ENCODE measurements around the gene CCBE1.

CCBE1 gene

DNA sequence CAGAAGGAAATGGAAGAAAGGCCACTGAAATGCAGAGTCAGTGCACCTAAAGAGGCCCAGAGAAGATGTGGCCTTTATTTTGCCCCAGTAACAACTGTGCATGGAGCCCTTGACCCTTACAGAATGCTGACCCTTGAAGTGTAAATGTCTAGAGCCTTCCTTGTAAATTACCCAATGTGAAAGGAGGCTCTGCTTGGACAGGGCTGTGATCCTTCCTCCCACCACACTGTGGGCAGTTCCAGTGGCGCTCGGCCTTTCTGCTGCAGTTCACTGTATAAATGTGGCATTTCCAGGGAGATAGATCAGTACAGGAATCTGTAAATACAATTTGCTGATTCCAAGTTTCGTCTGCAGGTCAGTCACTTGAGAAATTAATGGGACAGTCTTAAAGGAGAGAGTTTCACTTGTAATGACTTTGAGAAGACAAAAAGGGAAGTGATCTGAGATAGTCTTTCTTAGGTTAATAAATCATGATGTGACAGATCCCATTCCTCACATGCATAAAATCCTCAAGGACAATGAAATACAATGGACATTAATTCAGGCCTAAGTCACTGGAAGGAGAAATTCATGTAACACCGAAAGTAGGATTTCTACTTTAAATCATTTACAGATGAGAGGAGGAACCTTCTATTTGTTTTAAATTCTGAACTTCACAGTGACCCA is 204.3 kb downstream of the CCBE1 start:
- Histone ChIP-seq H4K91ac (ENCODE audit: low read depth, low read length, poor library complexity) (no peak overlapping the region), H2BK120ac (ENCODE audit: low read depth, low read length) (no peak overlapping the region), H3K4ac (ENCODE audit: low read length) (no peak overlapping the region), H2AFZ (ENCODE audit: low read length) (no peak overlapping the region), H3K4me3 (ENCODE audit: low read length in 2 of 2) (no peak overlapping the region), H3K23ac (ENCODE audit: low read depth, low read length, poor library complexity) (no peak overlapping the region), H3K27me3 (ENCODE audit: control insufficient read depth in 3 of 3, insufficient read depth in 3 of 3, low read depth in 1 of 3, low read length in 3 of 3) (no peaks in the 10 kb centered on the region), H3K36me3 (replicated peaks in 1 of 2; ENCODE audit: control insufficient read depth in 2 of 2, insufficient read depth in 2 of 2, low read length in 2 of 2) (no peaks in the 10 kb centered on the region), H3K18ac (ENCODE audit: low read length) (no peak overlapping the region), H2BK15ac (ENCODE audit: low read length) (no peak overlapping the region), H3K79me1 (ENCODE audit: low read depth, low read length) (no peaks in the 10 kb centered on the region), H2BK12ac (ENCODE audit: low read length) (no peak overlapping the region), H2BK5ac (ENCODE audit: low read length) (no peak overlapping the region), H3K4me2 (ENCODE audit: insufficient read depth, low read length, poor library complexity, severe bottlenecking) (no peak overlapping the region), H3K27ac (replicated peaks; ENCODE audit: low read length) (no peak overlapping the region), H3K14ac (ENCODE audit: low read length) (no peak overlapping the region), H3K4me1 (ENCODE audit: control insufficient read depth in 2 of 2, insufficient read depth in 1 of 2, low read depth in 1 of 2, low read length in 2 of 2) (no peaks in the 10 kb centered on the region), H3K9me3 (replicated peaks in 1 of 2; ENCODE audit: control insufficient read depth in 2 of 2, insufficient read depth in 1 of 2, low read depth in 1 of 2, low read length in 2 of 2) (peaks cover 0 to 6% of the 10 kb centered on the region in 2 donors), H2AK5ac (ENCODE audit: low read depth, low read length) (no peak overlapping the region), H4K8ac (ENCODE audit: low read depth, low read length) (no peak overlapping the region), H3K9ac (ENCODE audit: low read depth, low read length, poor library complexity) (no peak overlapping the region)
- no CpG with 5 or more reads among the region's 4 CpGs for WGBS, 2 donors (ENCODE audit: extremely low coverage in 2 of 2, insufficient read length in 2 of 2, insufficient replicate concordance in 1 of 2)
- DNase-seq (ENCODE audit: low spot score): no peak

DNA sequence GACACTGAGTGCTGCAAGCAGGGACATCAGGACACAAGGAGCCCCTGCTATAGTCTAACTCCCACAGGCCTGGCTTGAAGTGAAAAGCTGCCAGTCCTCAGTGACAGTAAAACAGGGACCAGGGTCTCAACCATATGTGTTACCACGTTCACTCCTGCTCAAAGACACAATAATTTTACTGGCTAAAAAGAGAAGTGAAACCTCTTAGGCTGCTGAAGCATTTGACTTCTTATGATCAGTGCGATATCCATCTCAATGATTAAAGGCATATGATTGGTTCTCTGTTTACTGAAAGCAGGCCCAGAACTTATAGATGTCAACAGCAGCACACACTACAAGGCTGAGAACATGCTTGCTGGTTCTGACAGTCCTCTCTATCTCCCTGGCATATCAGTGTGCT is 208.3 kb downstream of the CCBE1 start:
- Histone ChIP-seq H2BK120ac (ENCODE audit: low read depth, low read length) (no peak overlapping the region), H3K27ac (replicated peaks; ENCODE audit: low read length) (no peak overlapping the region), H3K14ac (ENCODE audit: low read length) (no peak overlapping the region), H3K27me3 (ENCODE audit: control insufficient read depth in 3 of 3, insufficient read depth in 3 of 3, low read depth in 1 of 3, low read length in 3 of 3) (no peaks in the 10 kb centered on the region), H2BK5ac (ENCODE audit: low read length) (no peak overlapping the region), H2AK5ac (ENCODE audit: low read depth, low read length) (no peak overlapping the region), H3K79me1 (ENCODE audit: low read depth, low read length) (no peaks in the 10 kb centered on the region), H3K9me3 (replicated peaks in 1 of 2; ENCODE audit: control insufficient read depth in 2 of 2, insufficient read depth in 1 of 2, low read depth in 1 of 2, low read length in 2 of 2) (peaks cover 0 to 2% of the 10 kb centered on the region in 2 donors), H2BK12ac (ENCODE audit: low read length) (no peak overlapping the region), H3K4me1 (ENCODE audit: control insufficient read depth in 2 of 2, insufficient read depth in 1 of 2, low read depth in 1 of 2, low read length in 2 of 2) (no peaks in the 10 kb centered on the region), H3K9ac (ENCODE audit: low read depth, low read length, poor library complexity) (no peak overlapping the region), H4K91ac (ENCODE audit: low read depth, low read length, poor library complexity) (no peak overlapping the region), H3K4ac (ENCODE audit: low read length) (no peak overlapping the region), H3K23ac (ENCODE audit: low read depth, low read length, poor library complexity) (no peak overlapping the region), H3K4me2 (ENCODE audit: insufficient read depth, low read length, poor library complexity, severe bottlenecking) (no peak overlapping the region), H2BK15ac (ENCODE audit: low read length) (no peak overlapping the region), H3K4me3 (ENCODE audit: low read length in 2 of 2) (no peak overlapping the region), H4K8ac (ENCODE audit: low read depth, low read length) (no peak overlapping the region), H2AFZ (ENCODE audit: low read length) (no peak overlapping the region), H3K18ac (ENCODE audit: low read length) (no peak overlapping the region), H3K36me3 (replicated peaks in 1 of 2; ENCODE audit: control insufficient read depth in 2 of 2, insufficient read depth in 2 of 2, low read length in 2 of 2) (no peaks in the 10 kb centered on the region)
- DNase-seq (ENCODE audit: low spot score): no peak
- no CpG with 5 or more reads among the region's 2 CpGs for WGBS, 2 donors (ENCODE audit: extremely low coverage in 2 of 2, insufficient read length in 2 of 2, insufficient replicate concordance in 1 of 2)

DNA sequence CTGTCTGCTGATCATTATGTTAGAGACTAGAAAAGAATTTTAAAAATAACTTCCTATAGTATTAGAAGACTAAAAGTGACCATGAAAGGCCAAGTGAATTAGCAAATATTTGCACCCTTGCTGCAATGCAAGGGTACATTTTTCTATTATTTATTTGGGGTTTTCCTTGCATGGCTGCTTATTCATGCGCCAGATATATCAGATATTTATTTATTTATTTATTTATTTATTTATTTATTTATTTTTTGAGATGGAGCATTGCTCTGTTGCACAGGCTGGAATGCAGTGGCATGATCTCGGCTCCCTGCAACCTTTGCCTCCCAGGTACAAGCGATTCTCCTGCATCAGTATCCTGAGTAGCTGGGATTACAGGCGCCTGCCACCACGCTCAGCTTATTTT is 211.8 kb downstream of the CCBE1 start:
- WGBS, 2 donors (ENCODE audit: extremely low coverage in 2 of 2, insufficient read length in 2 of 2, insufficient replicate concordance in 1 of 2): no CpG with 5 or more reads among the region's 5 CpGs
- H3K4ac ChIP-seq (ENCODE audit: low read length): no peak overlapping the region
- H2BK12ac ChIP-seq (ENCODE audit: low read length): no peak overlapping the region
- H2AFZ ChIP-seq (ENCODE audit: low read length): no peak overlapping the region
- H3K23ac ChIP-seq (ENCODE audit: low read depth, low read length, poor library complexity): no peak overlapping the region
- no peak overlapping the region for H4K8ac ChIP-seq (ENCODE audit: low read depth, low read length)
- no peak overlapping the region for H2AK5ac ChIP-seq (ENCODE audit: low read depth, low read length)
- H3K27me3 ChIP-seq (ENCODE audit: control insufficient read depth in 3 of 3, insufficient read depth in 3 of 3, low read depth in 1 of 3, low read length in 3 of 3): no peaks in the 10 kb centered on the region
- no peak overlapping the region for H3K18ac ChIP-seq (ENCODE audit: low read length)
- H3K9me3 ChIP-seq (replicated peaks in 1 of 2; ENCODE audit: control insufficient read depth in 2 of 2, insufficient read depth in 1 of 2, low read depth in 1 of 2, low read length in 2 of 2): no peaks in the 10 kb centered on the region
- no peak overlapping the region for H2BK120ac ChIP-seq (ENCODE audit: low read depth, low read length)
- H3K9ac ChIP-seq (ENCODE audit: low read depth, low read length, poor library complexity): no peak overlapping the region
- no peak overlapping the region for H4K91ac ChIP-seq (ENCODE audit: low read depth, low read length, poor library complexity)
- H3K14ac ChIP-seq (ENCODE audit: low read length): no peak overlapping the region
- no peak overlapping the region for H2BK5ac ChIP-seq (ENCODE audit: low read length)
- no peaks in the 10 kb centered on the region for H3K79me1 ChIP-seq (ENCODE audit: low read depth, low read length)
- no peaks in the 10 kb centered on the region for H3K36me3 ChIP-seq (replicated peaks in 1 of 2; ENCODE audit: control insufficient read depth in 2 of 2, insufficient read depth in 2 of 2, low read length in 2 of 2)
- DNase-seq (ENCODE audit: low spot score): no peak
- H3K4me1 ChIP-seq (ENCODE audit: control insufficient read depth in 2 of 2, insufficient read depth in 1 of 2, low read depth in 1 of 2, low read length in 2 of 2): no peaks in the 10 kb centered on the region
- H2BK15ac ChIP-seq (ENCODE audit: low read length): no peak overlapping the region
- H3K27ac ChIP-seq (replicated peaks; ENCODE audit: low read length): no peak overlapping the region
- H3K4me2 ChIP-seq (ENCODE audit: insufficient read depth, low read length, poor library complexity, severe bottlenecking): no peak overlapping the region
- H3K4me3 ChIP-seq (ENCODE audit: low read length in 2 of 2): no peak overlapping the region

DNA sequence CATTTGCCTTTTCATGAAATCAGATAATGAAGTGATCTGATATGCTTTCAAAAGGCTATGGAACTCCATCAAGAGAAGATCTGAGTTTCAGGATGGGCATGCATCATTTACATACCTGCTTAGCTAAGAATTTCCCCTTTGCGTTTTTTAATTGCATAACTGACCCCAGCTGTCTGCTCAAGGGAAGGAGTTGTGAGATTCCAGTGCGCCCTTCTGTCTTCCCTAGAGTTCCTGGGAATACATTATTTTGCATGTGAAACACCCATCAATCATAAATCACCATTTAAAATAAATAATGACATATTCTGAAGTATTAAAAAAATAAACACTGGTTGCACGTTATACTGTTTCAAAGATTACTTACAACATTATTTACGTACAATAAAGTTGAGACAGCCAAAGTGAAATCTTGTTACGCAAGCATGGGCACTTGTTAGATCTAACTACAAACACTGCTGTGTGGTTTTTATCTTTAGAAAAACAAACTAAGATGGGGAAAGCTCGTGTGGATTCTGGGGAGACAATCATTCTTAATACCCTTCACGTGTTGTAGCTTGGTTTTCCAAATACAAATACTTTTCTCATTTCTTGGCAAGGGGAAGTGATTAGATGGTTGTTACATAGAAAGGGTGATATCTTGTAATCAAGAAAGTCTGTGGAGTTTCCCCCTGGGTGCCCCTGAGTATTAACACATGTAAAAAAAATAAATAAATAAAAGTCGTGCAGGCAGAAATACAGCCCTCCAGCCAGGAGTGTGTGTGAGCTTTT is 212.5 kb downstream of the CCBE1 start:
- H3K18ac ChIP-seq (ENCODE audit: low read length): no peak overlapping the region
- H4K91ac ChIP-seq (ENCODE audit: low read depth, low read length, poor library complexity): no peak overlapping the region
- H3K4ac ChIP-seq (ENCODE audit: low read length): no peak overlapping the region
- no peak overlapping the region for H4K8ac ChIP-seq (ENCODE audit: low read depth, low read length)
- no peak overlapping the region for H2BK5ac ChIP-seq (ENCODE audit: low read length)
- no peaks in the 10 kb centered on the region for H3K9me3 ChIP-seq (replicated peaks in 1 of 2; ENCODE audit: control insufficient read depth in 2 of 2, insufficient read depth in 1 of 2, low read depth in 1 of 2, low read length in 2 of 2)
- no peak overlapping the region for H2BK120ac ChIP-seq (ENCODE audit: low read depth, low read length)
- no peak overlapping the region for H2AK5ac ChIP-seq (ENCODE audit: low read depth, low read length)
- no peak overlapping the region for H3K27ac ChIP-seq (replicated peaks; ENCODE audit: low read length)
- DNase-seq (ENCODE audit: low spot score): no peak
- H3K27me3 ChIP-seq (ENCODE audit: control insufficient read depth in 3 of 3, insufficient read depth in 3 of 3, low read depth in 1 of 3, low read length in 3 of 3): no peaks in the 10 kb centered on the region
- no peak overlapping the region for H3K4me2 ChIP-seq (ENCODE audit: insufficient read depth, low read length, poor library complexity, severe bottlenecking)
- H3K23ac ChIP-seq (ENCODE audit: low read depth, low read length, poor library complexity): no peak overlapping the region
- H2BK12ac ChIP-seq (ENCODE audit: low read length): no peak overlapping the region
- H3K14ac ChIP-seq (ENCODE audit: low read length): no peak overlapping the region
- no peak overlapping the region for H2BK15ac ChIP-seq (ENCODE audit: low read length)
- no peaks in the 10 kb centered on the region for H3K4me1 ChIP-seq (ENCODE audit: control insufficient read depth in 2 of 2, insufficient read depth in 1 of 2, low read depth in 1 of 2, low read length in 2 of 2)
- H2AFZ ChIP-seq (ENCODE audit: low read length): no peak overlapping the region
- H3K9ac ChIP-seq (ENCODE audit: low read depth, low read length, poor library complexity): no peak overlapping the region
- no peaks in the 10 kb centered on the region for H3K36me3 ChIP-seq (replicated peaks in 1 of 2; ENCODE audit: control insufficient read depth in 2 of 2, insufficient read depth in 2 of 2, low read length in 2 of 2)
- no peaks in the 10 kb centered on the region for H3K79me1 ChIP-seq (ENCODE audit: low read depth, low read length)
- WGBS, 2 donors (ENCODE audit: extremely low coverage in 2 of 2, insufficient read length in 2 of 2, insufficient replicate concordance in 1 of 2): no CpG with 5 or more reads among the region's 8 CpGs
- H3K4me3 ChIP-seq (ENCODE audit: low read length in 2 of 2): no peak overlapping the region
